HEK293 (cell line): ENCODE measurements around the gene LY6G6D.

Experiments
- FEZF1 ChIP-seq: fragments of 450-650 bp; formaldehyde crosslinking; IDR thresholded peaks from 2 replicates; pipeline ENCODE4 v1.5.1; 2016; ENCODE audit warnings: missing biosample characterization, missing genetic modification characterization
- GLI4 ChIP-seq: fragments of 450-650 bp; formaldehyde crosslinking; IDR thresholded peaks from 2 replicates; pipeline ENCODE4 v1.5.1; 2016; ENCODE audit warnings: missing biosample characterization, missing genetic modification characterization
- MYNN ChIP-seq: fragments of 450-650 bp; formaldehyde crosslinking; IDR thresholded peaks from 2 replicates; pipeline ENCODE4 v1.5.1; 2016; ENCODE audit warnings: missing biosample characterization, missing genetic modification characterization, borderline replicate concordance
- TSHZ1 ChIP-seq: fragments of 450-650 bp; formaldehyde crosslinking; IDR thresholded peaks from 2 replicates; pipeline ENCODE4 v1.5.1; 2016; ENCODE audit warnings: missing biosample characterization, missing genetic modification characterization, borderline replicate concordance
- YY2 ChIP-seq: fragments of 450-650 bp; formaldehyde crosslinking; IDR thresholded peaks from 2 replicates; pipeline ENCODE4 v1.5.1; 2016; ENCODE audit warnings: missing biosample characterization, missing genetic modification characterization
- ZBTB20 ChIP-seq: fragments of 450-650 bp; formaldehyde crosslinking; IDR thresholded peaks from 2 replicates; pipeline ENCODE4 v1.5.1; 2016; ENCODE audit warnings: missing biosample characterization, missing genetic modification characterization
- ZBTB26 ChIP-seq: fragments of 450-650 bp; formaldehyde crosslinking; optimal IDR thresholded peaks from 2 replicates; pipeline ENCODE3; 2016; ENCODE audit warnings: missing biosample characterization, mild to moderate bottlenecking, missing genetic modification characterization
- ZBTB44 ChIP-seq: fragments of 450-650 bp; IDR thresholded peaks from 2 replicates; pipeline ENCODE4 v1.5.1; 2018; ENCODE audit warnings: missing biosample characterization, mild to moderate bottlenecking, missing genetic modification characterization
- ZBTB48 ChIP-seq: fragments of 450-650 bp; formaldehyde crosslinking; IDR thresholded peaks from 2 replicates; pipeline ENCODE4 v1.5.1; 2016; ENCODE audit warnings: missing biosample characterization, missing genetic modification characterization
- ZBTB7A ChIP-seq: fragments of 450-650 bp; formaldehyde crosslinking; IDR thresholded peaks from 2 replicates; pipeline ENCODE4 v1.5.1; 2016; ENCODE audit warnings: low read depth, missing biosample characterization, missing genetic modification characterization
- ZFHX2 ChIP-seq: fragments of 450-650 bp; formaldehyde crosslinking; conservative IDR thresholded peaks from 2 replicates; pipeline ENCODE4 v1.5.1; 2016; ENCODE audit warnings: missing biosample characterization, missing genetic modification characterization
- ZNF155 ChIP-seq: fragments of 450-650 bp; formaldehyde crosslinking; IDR thresholded peaks from 2 replicates; pipeline ENCODE4 v1.5.1; 2016; ENCODE audit warnings: missing biosample characterization, missing genetic modification characterization
- ZNF280C ChIP-seq: fragments of 450-650 bp; formaldehyde crosslinking; IDR thresholded peaks from 2 replicates; pipeline ENCODE4 v1.5.1; 2016; ENCODE audit warnings: missing biosample characterization, missing genetic modification characterization
- ZNF280D ChIP-seq: fragments of 450-650 bp; formaldehyde crosslinking; IDR thresholded peaks from 2 replicates; pipeline ENCODE4 v1.5.1; 2016; ENCODE audit warnings: missing biosample characterization, missing genetic modification characterization
- ZNF335 ChIP-seq: fragments of 450-650 bp; formaldehyde crosslinking; conservative IDR thresholded peaks from 2 replicates; pipeline ENCODE4 v1.5.1; 2016; ENCODE audit warnings: missing biosample characterization, missing genetic modification characterization
- ZNF391 ChIP-seq: fragments of 450-650 bp; formaldehyde crosslinking; IDR thresholded peaks from 2 replicates; pipeline ENCODE4 v1.5.1; 2016; ENCODE audit warnings: low read depth, missing biosample characterization, missing genetic modification characterization, borderline replicate concordance
- ZNF394 ChIP-seq: fragments of 450-650 bp; formaldehyde crosslinking; IDR thresholded peaks from 2 replicates; pipeline ENCODE4 v1.5.1; 2016; ENCODE audit warnings: missing biosample characterization, missing genetic modification characterization, mild to moderate bottlenecking, moderate library complexity, borderline replicate concordance
- ZNF521 ChIP-seq: fragments of 450-650 bp; formaldehyde crosslinking; IDR thresholded peaks from 2 replicates; pipeline ENCODE4 v1.5.1; 2017; ENCODE audit warnings: missing biosample characterization, mild to moderate bottlenecking, missing genetic modification characterization
- ZNF585B ChIP-seq: fragments of 450-650 bp; formaldehyde crosslinking; IDR thresholded peaks from 2 replicates; pipeline ENCODE4 v1.5.1; 2016; ENCODE audit warnings: missing biosample characterization, missing genetic modification characterization
- ZNF645 ChIP-seq: fragments of 450-650 bp; formaldehyde crosslinking; IDR thresholded peaks from 2 replicates; pipeline ENCODE4; 2016; ENCODE audit warnings: missing biosample characterization, missing genetic modification characterization
- ZNF658 ChIP-seq: fragments of 450-650 bp; formaldehyde crosslinking; IDR thresholded peaks from 2 replicates; pipeline ENCODE4; 2016; ENCODE audit warnings: missing biosample characterization, missing genetic modification characterization
- ZNF660 ChIP-seq: fragments of 450-650 bp; IDR thresholded peaks from 2 replicates; pipeline ENCODE4 v1.5.1; 2018; ENCODE audit warnings: missing biosample characterization, mild to moderate bottlenecking, missing genetic modification characterization
- ZNF677 ChIP-seq: fragments of 450-650 bp; IDR thresholded peaks from 2 replicates; pipeline ENCODE4 v1.5.0; 2018; ENCODE audit warnings: missing biosample characterization, mild to moderate bottlenecking, missing genetic modification characterization, moderate library complexity
- ZNF830 ChIP-seq: fragments of 450-650 bp; IDR thresholded peaks from 2 replicates; pipeline ENCODE4 v1.5.0; 2018; ENCODE audit warnings: missing biosample characterization, missing genetic modification characterization, low read depth, mild to moderate bottlenecking, moderate library complexity
- ZSCAN30 ChIP-seq: fragments of 450-650 bp; IDR thresholded peaks from 2 replicates; pipeline ENCODE4 v1.5.1; 2018; ENCODE audit warnings: missing biosample characterization, mild to moderate bottlenecking, missing genetic modification characterization, moderate library complexity

The LY6G6D gene

GRCh38 chr6:31736021-31736767 is 21.0 kb downstream of the LY6G6D start, which contains the start of gene CLIC1 (continued):
- TF ChIP-seq ZNF677 (tag by site-specific recombination) (no peak), ZFHX2 (tag by site-specific recombination) (no peak; the same call in 1 of the 2 replicates), ZSCAN30 (tag by site-specific recombination) (peak; percentile 33; the same call in 1 of the 2 replicates), GLI4 (tag by site-specific recombination) (no peak), ZNF521 (tag by site-specific recombination) (no peak), ZNF280C (tag by site-specific recombination) (no peak), ZBTB26 (tag by site-specific recombination) (no peak), ZNF658 (tag by site-specific recombination) (no peak), ZBTB20 (peak; percentile 66), ZBTB44 (tag by site-specific recombination) (no peak), YY2 (no peak), ZNF394 (tag by site-specific recombination) (peak; percentile 61; the same call in 1 of the 2 replicates), TSHZ1 (tag by site-specific recombination) (no peak), ZBTB48 (tag by site-specific recombination) (peak; percentile 74), ZNF155 (tag by site-specific recombination) (no peak), MYNN (tag by site-specific recombination) (no peak), ZNF645 (no peak), ZNF391 (tag by site-specific recombination) (no peak), ZNF585B (tag by site-specific recombination) (no peak), FEZF1 (tag by site-specific recombination) (no peak), ZNF660 (tag by site-specific recombination) (peak; percentile 71; the same call in 1 of the 2 replicates), ZNF830 (no peak), ZBTB7A (tag by site-specific recombination) (0 out of 2 replicates have a peak, but pooled peaks have one; percentile 7), ZNF335 (tag by site-specific recombination) (peak; percentile 48; the same call in 1 of the 2 replicates), ZNF280D (tag by site-specific recombination) (no peak)
